ENCODE results near the gene IER5L. TPM values are rescaled to one million over a fixed set of nuclear protein-coding genes. Genes with fewer than 3 reads are reported as not detected.

Gene IER5L
- total and polyA plus RNA-seq, 4 donors, result 0.40 to 3.3 (median 2.5) TPM

DNA sequence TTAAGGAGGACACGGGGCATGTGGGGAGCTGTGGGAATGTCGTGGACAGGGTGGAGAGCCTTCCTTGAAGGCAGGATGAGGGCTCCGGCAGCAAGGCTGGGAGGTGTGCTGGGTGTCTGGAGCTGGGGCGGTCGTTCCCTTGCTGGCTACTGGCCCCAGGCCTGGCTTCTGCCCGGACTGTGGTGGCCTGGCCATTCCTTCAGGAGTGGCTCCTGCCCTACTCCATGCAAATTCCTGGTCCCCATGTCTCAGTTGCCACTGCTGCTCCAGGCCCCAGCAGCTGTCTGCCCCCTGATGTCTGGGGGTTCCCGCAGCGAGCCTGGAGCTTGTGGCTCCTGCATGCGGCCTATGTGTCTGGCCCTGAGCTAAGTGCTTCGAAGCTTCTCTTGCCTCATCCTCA lies 21.9 kb downstream of the IER5L start (continued):
- no peak for TF ChIP-seq FOXA2 (IDR thresholded peaks at IDR 0.05)

DNA sequence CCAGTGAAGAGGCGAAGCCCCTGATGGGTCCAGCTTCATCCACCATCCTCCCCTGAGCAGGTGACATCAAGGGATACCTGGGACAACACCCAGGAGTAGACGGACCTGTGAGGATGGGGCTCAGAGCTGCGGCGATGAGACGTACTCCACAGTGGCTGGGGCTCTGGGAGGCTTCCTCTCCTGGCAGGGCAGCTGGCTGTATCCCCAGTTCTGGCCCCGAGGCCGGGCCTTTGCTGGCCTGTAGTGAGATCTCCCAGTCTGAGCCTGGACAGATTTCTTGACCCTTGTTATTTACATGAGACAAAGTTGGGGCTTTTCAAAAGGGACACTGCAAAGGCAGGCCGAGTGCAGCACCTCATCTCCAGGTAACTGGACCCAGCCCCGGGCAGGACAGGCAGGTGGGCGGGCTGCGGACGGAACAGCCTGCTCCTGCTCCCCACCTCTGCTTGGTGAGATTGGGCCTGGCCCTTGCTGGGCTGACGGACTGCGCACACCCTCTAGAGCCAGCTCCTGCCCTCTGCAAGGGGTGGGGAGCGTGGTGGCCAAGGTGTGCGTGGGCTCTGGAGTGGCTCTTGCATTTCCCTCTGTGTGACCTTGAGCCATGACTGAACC lies 23.1 kb downstream of the IER5L start:
- Histone ChIP-seq H3K9ac (ENCODE audit: low read depth in 1 of 2, low read length in 2 of 2) (no peak overlapping the region), H3K27me3 (ENCODE audit: control insufficient read depth in 4 of 4, insufficient read depth in 4 of 4, low read length in 3 of 4) (no peaks in the 10 kb centered on the region), H3K4me3 (ENCODE audit: low read depth in 1 of 3, low read length in 3 of 3) (no peak overlapping the region), H3K36me3 (ENCODE audit: control insufficient read depth in 4 of 4, insufficient read depth in 3 of 4, low read depth in 1 of 4, low read length in 3 of 4) (peaks cover 0 to 29% (median 5%) of the 10 kb centered on the region in 4 donors), H3K27ac (ENCODE audit: low read depth in 1 of 2, low read length in 2 of 2) (no peak overlapping the region), H3K4me1 (ENCODE audit: control insufficient read depth in 4 of 4, insufficient read depth in 4 of 4, low read length in 3 of 4) (no peaks in the 10 kb centered on the region), H3K9me3 (ENCODE audit: control insufficient read depth in 4 of 4, low read length in 3 of 4) (no peaks in the 10 kb centered on the region)
- no peak for DNase-seq (ENCODE audit: low spot score)
- TF ChIP-seq SP1 (IDR thresholded peaks at IDR 0.05), result no peak
- no peak for TF ChIP-seq YY1 (IDR thresholded peaks at IDR 0.05)
- WGBS, result 89% methylated on average over 16 of the region's 16 CpGs

DNA sequence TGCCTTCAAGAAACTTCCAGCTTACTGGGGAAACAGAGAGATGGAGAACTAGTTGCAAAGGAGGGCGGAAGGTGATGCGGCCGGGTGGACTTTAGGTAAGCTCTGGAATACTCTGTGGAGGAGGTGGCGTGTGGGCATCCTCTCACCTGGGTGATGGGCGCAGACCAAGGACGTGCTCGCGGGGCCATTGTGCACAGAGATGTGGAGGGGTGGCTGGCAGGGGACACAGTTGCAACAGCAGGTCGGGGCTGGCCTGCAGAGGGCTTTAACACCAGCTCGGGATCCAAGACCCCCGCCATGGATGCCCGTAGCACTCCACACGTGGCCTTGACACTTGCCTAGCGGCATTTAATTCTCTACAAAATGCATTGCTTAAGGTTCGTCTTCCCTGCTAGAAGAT lies 26.6 kb downstream of the IER5L start:
- Histone ChIP-seq H3K27ac (ENCODE audit: low read depth in 1 of 2, low read length in 2 of 2) (no peak overlapping the region), H3K36me3 (ENCODE audit: control insufficient read depth in 4 of 4, insufficient read depth in 3 of 4, low read depth in 1 of 4, low read length in 3 of 4) (peaks cover 7 to 49% (median 9%) of the 10 kb centered on the region in 4 donors), H3K4me3 (ENCODE audit: low read depth in 1 of 3, low read length in 3 of 3) (no peak overlapping the region), H3K27me3 (ENCODE audit: control insufficient read depth in 4 of 4, insufficient read depth in 4 of 4, low read length in 3 of 4) (no peaks in the 10 kb centered on the region), H3K9me3 (ENCODE audit: control insufficient read depth in 4 of 4, low read length in 3 of 4) (no peaks in the 10 kb centered on the region), H3K4me1 (ENCODE audit: control insufficient read depth in 4 of 4, insufficient read depth in 4 of 4, low read length in 3 of 4) (no peaks in the 10 kb centered on the region), H3K9ac (ENCODE audit: low read depth in 1 of 2, low read length in 2 of 2) (no peak overlapping the region)
- DNase-seq (ENCODE audit: low spot score), result no peak
- 94% methylated on average over 15 of the region's 15 CpGs for WGBS
- TF ChIP-seq RXRA (IDR thresholded peaks at IDR 0.05) (no peak), EGR1 (IDR thresholded peaks at IDR 0.05; ENCODE audit: low read depth in 2 of 2) (no peak), TAF1 (conservative IDR thresholded peaks at IDR 0.05) (no peak), NR2F2 (IDR thresholded peaks at IDR 0.05) (no peak), MAX (IDR thresholded peaks at IDR 0.05) (no peak), RAD21 (IDR thresholded peaks at IDR 0.05) (no peak), SP1 (IDR thresholded peaks at IDR 0.05) (no peak), HNF4A (conservative IDR thresholded peaks at IDR 0.05) (no peak), HNF4G (IDR thresholded peaks at IDR 0.05) (no peak), JUND (IDR thresholded peaks at IDR 0.05) (no peak), ATF3 (IDR thresholded peaks at IDR 0.05) (no peak), YY1 (IDR thresholded peaks at IDR 0.05) (no peak), FOXA2 (IDR thresholded peaks at IDR 0.05) (no peak), GABPA (IDR thresholded peaks at IDR 0.05 in 1 of 2, conservative IDR thresholded peaks at IDR 0.05 in 1 of 2) (no peak), FOXA1 (IDR thresholded peaks at IDR 0.05) (no peak), CTCF (IDR thresholded peaks at IDR 0.05; ENCODE audit: low read depth, low read length, missing input control) (no peak)
- TF ChIP-seq, protein P1, sequence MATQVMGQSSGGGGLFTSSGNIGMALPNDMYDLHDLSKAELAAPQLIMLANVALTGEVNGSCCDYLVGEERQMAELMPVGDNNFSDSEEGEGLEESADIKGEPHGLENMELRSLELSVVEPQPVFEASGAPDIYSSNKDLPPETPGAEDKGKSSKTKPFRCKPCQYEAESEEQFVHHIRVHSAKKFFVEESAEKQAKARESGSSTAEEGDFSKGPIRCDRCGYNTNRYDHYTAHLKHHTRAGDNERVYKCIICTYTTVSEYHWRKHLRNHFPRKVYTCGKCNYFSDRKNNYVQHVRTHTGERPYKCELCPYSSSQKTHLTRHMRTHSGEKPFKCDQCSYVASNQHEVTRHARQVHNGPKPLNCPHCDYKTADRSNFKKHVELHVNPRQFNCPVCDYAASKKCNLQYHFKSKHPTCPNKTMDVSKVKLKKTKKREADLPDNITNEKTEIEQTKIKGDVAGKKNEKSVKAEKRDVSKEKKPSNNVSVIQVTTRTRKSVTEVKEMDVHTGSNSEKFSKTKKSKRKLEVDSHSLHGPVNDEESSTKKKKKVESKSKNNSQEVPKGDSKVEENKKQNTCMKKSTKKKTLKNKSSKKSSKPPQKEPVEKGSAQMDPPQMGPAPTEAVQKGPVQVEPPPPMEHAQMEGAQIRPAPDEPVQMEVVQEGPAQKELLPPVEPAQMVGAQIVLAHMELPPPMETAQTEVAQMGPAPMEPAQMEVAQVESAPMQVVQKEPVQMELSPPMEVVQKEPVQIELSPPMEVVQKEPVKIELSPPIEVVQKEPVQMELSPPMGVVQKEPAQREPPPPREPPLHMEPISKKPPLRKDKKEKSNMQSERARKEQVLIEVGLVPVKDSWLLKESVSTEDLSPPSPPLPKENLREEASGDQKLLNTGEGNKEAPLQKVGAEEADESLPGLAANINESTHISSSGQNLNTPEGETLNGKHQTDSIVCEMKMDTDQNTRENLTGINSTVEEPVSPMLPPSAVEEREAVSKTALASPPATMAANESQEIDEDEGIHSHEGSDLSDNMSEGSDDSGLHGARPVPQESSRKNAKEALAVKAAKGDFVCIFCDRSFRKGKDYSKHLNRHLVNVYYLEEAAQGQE (IDR thresholded peaks at IDR 0.05), result no peak
- TF ChIP-seq, protein P2, sequence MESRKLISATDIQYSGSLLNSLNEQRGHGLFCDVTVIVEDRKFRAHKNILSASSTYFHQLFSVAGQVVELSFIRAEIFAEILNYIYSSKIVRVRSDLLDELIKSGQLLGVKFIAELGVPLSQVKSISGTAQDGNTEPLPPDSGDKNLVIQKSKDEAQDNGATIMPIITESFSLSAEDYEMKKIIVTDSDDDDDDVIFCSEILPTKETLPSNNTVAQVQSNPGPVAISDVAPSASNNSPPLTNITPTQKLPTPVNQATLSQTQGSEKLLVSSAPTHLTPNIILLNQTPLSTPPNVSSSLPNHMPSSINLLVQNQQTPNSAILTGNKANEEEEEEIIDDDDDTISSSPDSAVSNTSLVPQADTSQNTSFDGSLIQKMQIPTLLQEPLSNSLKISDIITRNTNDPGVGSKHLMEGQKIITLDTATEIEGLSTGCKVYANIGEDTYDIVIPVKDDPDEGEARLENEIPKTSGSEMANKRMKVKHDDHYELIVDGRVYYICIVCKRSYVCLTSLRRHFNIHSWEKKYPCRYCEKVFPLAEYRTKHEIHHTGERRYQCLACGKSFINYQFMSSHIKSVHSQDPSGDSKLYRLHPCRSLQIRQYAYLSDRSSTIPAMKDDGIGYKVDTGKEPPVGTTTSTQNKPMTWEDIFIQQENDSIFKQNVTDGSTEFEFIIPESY (IDR thresholded peaks at IDR 0.05), result no peak

Measured in liver (tissue), 9 donors.